GM19372 (cell line): Measurements from ENCODE around the gene MDN1.

ENCODE experiments used
- ATAC-seq: cut with Tn5 transposase; IDR thresholded peaks from one replicate; pipeline ENCODE4 v1.9.1; 2021; ENCODE audit warnings: mild to moderate bottlenecking, low read depth, moderate library complexity; ENCODE audit not compliant: unreplicated experiment

MDN1 gene

GRCh38 chr6:89711801-89712200 is 107.8 kb downstream of the MDN1 start:
- no peak for ATAC-seq

- no peak for ATAC-seq
These were observed 111.3 kb downstream of the MDN1 start for GRCh38 chr6:89708316-89708715.

- ATAC-seq = no peak
These were observed 111.8 kb downstream of the MDN1 start for GRCh38 chr6:89707766-89708165.

- no peak for ATAC-seq
These were observed 113.5 kb downstream of the MDN1 start for GRCh38 chr6:89706121-89706520.

- ATAC-seq = no peak
These were observed 116.3 kb downstream of the MDN1 start for GRCh38 chr6:89703292-89703691.

- ATAC-seq = no peak
These were observed 117.2 kb downstream of the MDN1 start for GRCh38 chr6:89702349-89702748.

- ATAC-seq = no peak
These were observed 123.9 kb downstream of the MDN1 start for GRCh38 chr6:89695667-89696066.

- no peak for ATAC-seq
These were observed 125.2 kb downstream of the MDN1 start for GRCh38 chr6:89694428-89694827.

GRCh38 chr6:89693207-89693606 is 126.4 kb downstream of the MDN1 start:
- no peak for ATAC-seq

- ATAC-seq = no peak
These were observed 127.3 kb downstream of the MDN1 start for GRCh38 chr6:89692256-89692655.

- no peak for ATAC-seq
These were observed 128.7 kb downstream of the MDN1 start for GRCh38 chr6:89690944-89691324.

GRCh38 chr6:89689732-89690131 is 129.9 kb downstream of the MDN1 start:
- ATAC-seq = no peak

GRCh38 chr6:89688328-89688727 is 131.3 kb downstream of the MDN1 start:
- no peak for ATAC-seq

GRCh38 chr6:89685311-89685710 is 134.3 kb downstream of the MDN1 start:
- ATAC-seq = no peak

GRCh38 chr6:89682991-89683390 is 136.6 kb downstream of the MDN1 start:
- ATAC-seq = no peak

GRCh38 chr6:89681983-89682564 is 137.5 kb downstream of the MDN1 start:
- ATAC-seq = no peak

- ATAC-seq = no peak
These were observed 139.0 kb downstream of the MDN1 start for GRCh38 chr6:89680551-89680950.

- ATAC-seq = no peak
These were observed 139.4 kb downstream of the MDN1 start for GRCh38 chr6:89680150-89680549.

GRCh38 chr6:89679215-89680120 is 140.1 kb downstream of the MDN1 start:
- ATAC-seq = no peak

GRCh38 chr6:89678531-89678930 is 141.1 kb downstream of the MDN1 start:
- no peak for ATAC-seq

GRCh38 chr6:89675949-89676748 is 143.4 kb downstream of the MDN1 start:
- no peak for ATAC-seq
